HEK293 (cell line): ENCODE measurements around the gene GSN.

Source experiments
- KLF9 ChIP-seq: fragments of 450-650 bp; formaldehyde crosslinking; IDR thresholded peaks from 2 replicates; pipeline ENCODE4 v1.5.1; 2016; ENCODE audit warnings: missing biosample characterization, missing genetic modification characterization, low read depth
- WT1 ChIP-seq: fragments of 450-650 bp; formaldehyde crosslinking; IDR thresholded peaks from 2 replicates; pipeline ENCODE4 v1.5.1; 2016; ENCODE audit warnings: missing biosample characterization, missing genetic modification characterization
- YY1 ChIP-seq: fragments of 450-650 bp; formaldehyde crosslinking; IDR thresholded peaks from 2 replicates; pipeline ENCODE4 v1.5.1; 2018; ENCODE audit warnings: missing biosample characterization, missing genetic modification characterization
- ZNF157 ChIP-seq: fragments of 450-650 bp; formaldehyde crosslinking; IDR thresholded peaks from 2 replicates; pipeline ENCODE4 v1.5.1; 2016; ENCODE audit warnings: missing biosample characterization, missing genetic modification characterization
- ZNF214 ChIP-seq: fragments of 450-650 bp; formaldehyde crosslinking; IDR thresholded peaks from 2 replicates; pipeline ENCODE4 v1.5.1; 2017; ENCODE audit warnings: missing biosample characterization, mild to moderate bottlenecking, missing genetic modification characterization, borderline replicate concordance
- ZNF239 ChIP-seq: fragments of 450-650 bp; formaldehyde crosslinking; IDR thresholded peaks from 2 replicates; pipeline ENCODE4 v1.5.1; 2016; ENCODE audit warnings: missing biosample characterization, missing genetic modification characterization
- ZNF366 ChIP-seq: fragments of 450-650 bp; formaldehyde crosslinking; conservative IDR thresholded peaks from 2 replicates; pipeline ENCODE4 v1.5.1; 2016; ENCODE audit warnings: missing biosample characterization, missing genetic modification characterization
- ZNF404 ChIP-seq: fragments of 450-650 bp; formaldehyde crosslinking; IDR thresholded peaks from 2 replicates; pipeline ENCODE4 v1.5.1; 2017; ENCODE audit warnings: missing biosample characterization, missing genetic modification characterization
- ZNF610 ChIP-seq: fragments of 450-650 bp; formaldehyde crosslinking; IDR thresholded peaks from 2 replicates; pipeline ENCODE4 v1.5.1; 2016; ENCODE audit warnings: missing biosample characterization, missing genetic modification characterization, borderline replicate concordance
- ZNF626 ChIP-seq: fragments of 450-650 bp; sonication (Bioruptor Pico); formaldehyde crosslinking; IDR thresholded peaks from 2 replicates; pipeline ENCODE4 v1.5.1; 2018; ENCODE audit warnings: missing biosample characterization, missing genetic modification characterization, inconsistent platforms
- ZNF777 ChIP-seq: fragments of 450-650 bp; formaldehyde crosslinking; IDR thresholded peaks from 2 replicates; pipeline ENCODE4 v1.5.1; 2017; ENCODE audit warnings: missing biosample characterization, missing genetic modification characterization, borderline replicate concordance
- ZSCAN30 ChIP-seq: fragments of 450-650 bp; IDR thresholded peaks from 2 replicates; pipeline ENCODE4 v1.5.1; 2018; ENCODE audit warnings: missing biosample characterization, mild to moderate bottlenecking, missing genetic modification characterization, moderate library complexity
- TF ChIP-seq, protein P1 (sequence below): fragments of 450-650 bp; formaldehyde crosslinking; IDR thresholded peaks from 2 replicates; pipeline ENCODE4 v1.5.1; 2016; ENCODE audit warnings: missing biosample characterization, missing genetic modification characterization
- TF ChIP-seq, protein P2 (sequence below): fragments of 450-650 bp; formaldehyde crosslinking; IDR thresholded peaks from 2 replicates; pipeline ENCODE4 v1.5.1; 2016; ENCODE audit warnings: missing biosample characterization, missing genetic modification characterization

DNA sequence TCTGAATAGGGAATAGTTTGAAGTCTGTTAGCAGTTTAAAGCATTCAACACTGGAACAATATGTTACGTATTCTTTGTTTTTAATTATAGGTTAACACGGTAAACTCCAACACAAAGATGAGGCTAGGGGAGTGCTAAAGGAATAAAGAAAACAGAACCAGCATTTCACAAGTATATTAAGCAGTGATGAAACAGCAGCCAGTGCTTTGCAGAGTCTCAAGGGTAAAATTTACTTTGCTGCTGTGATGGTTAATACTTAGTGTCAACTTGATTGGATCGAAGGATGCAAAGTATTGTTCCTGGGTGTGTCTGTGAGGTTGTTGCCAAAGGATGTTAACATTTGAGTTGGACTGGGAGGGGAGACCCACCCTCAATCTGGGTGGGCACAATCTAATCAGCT is 30.0 kb upstream of the GSN start:
- no peak for TF ChIP-seq ZSCAN30
- no peak for TF ChIP-seq ZNF404
- TF ChIP-seq, protein P1, sequence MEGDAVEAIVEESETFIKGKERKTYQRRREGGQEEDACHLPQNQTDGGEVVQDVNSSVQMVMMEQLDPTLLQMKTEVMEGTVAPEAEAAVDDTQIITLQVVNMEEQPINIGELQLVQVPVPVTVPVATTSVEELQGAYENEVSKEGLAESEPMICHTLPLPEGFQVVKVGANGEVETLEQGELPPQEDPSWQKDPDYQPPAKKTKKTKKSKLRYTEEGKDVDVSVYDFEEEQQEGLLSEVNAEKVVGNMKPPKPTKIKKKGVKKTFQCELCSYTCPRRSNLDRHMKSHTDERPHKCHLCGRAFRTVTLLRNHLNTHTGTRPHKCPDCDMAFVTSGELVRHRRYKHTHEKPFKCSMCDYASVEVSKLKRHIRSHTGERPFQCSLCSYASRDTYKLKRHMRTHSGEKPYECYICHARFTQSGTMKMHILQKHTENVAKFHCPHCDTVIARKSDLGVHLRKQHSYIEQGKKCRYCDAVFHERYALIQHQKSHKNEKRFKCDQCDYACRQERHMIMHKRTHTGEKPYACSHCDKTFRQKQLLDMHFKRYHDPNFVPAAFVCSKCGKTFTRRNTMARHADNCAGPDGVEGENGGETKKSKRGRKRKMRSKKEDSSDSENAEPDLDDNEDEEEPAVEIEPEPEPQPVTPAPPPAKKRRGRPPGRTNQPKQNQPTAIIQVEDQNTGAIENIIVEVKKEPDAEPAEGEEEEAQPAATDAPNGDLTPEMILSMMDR (tag by site-specific recombination): no peak
- TF ChIP-seq, protein P2, sequence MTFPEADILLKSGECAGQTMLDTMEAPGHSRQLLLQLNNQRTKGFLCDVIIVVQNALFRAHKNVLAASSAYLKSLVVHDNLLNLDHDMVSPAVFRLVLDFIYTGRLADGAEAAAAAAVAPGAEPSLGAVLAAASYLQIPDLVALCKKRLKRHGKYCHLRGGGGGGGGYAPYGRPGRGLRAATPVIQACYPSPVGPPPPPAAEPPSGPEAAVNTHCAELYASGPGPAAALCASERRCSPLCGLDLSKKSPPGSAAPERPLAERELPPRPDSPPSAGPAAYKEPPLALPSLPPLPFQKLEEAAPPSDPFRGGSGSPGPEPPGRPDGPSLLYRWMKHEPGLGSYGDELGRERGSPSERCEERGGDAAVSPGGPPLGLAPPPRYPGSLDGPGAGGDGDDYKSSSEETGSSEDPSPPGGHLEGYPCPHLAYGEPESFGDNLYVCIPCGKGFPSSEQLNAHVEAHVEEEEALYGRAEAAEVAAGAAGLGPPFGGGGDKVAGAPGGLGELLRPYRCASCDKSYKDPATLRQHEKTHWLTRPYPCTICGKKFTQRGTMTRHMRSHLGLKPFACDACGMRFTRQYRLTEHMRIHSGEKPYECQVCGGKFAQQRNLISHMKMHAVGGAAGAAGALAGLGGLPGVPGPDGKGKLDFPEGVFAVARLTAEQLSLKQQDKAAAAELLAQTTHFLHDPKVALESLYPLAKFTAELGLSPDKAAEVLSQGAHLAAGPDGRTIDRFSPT: no peak
- no peak for TF ChIP-seq ZNF610
- TF ChIP-seq WT1: no peak
- TF ChIP-seq ZNF239 (tag by site-specific recombination): no peak
- no peak for TF ChIP-seq YY1
- no peak for TF ChIP-seq ZNF366 (tag by site-specific recombination)
- TF ChIP-seq KLF9 (tag by site-specific recombination): no peak
- TF ChIP-seq ZNF214: no peak
- TF ChIP-seq ZNF777 (tag by site-specific recombination): no peak
- no peak for TF ChIP-seq ZNF626 (tag by site-specific recombination)
- TF ChIP-seq ZNF157 (tag by site-specific recombination): no peak
